ENCODE measurements around the gene ATL3. TPM values are rescaled to one million over a fixed set of nuclear protein-coding genes. Genes with fewer than 3 reads are reported as not detected.
"Not testable (repeated sequence)": the region's sequence is repeated elsewhere in the genome, so short reads cannot be mapped to it uniquely, and the experiment has no call there.

ATL3 gene
- total and polyA plus RNA-seq, 2 experiments from 2014 or later, result 3.1 to 3.8 TPM

GRCh38 chr11:63629426-63629825 is 41.8 kb downstream of the ATL3 start:
- Histone ChIP-seq H3K27me3 (no peaks in the 10 kb centered on the region), H3K4me1 (ENCODE audit: low read depth) (no peaks in the 10 kb centered on the region), H3K27ac (no peak overlapping the region), H3K9me3 (ENCODE audit: low read depth) (no peaks in the 10 kb centered on the region), H3K4me3 (no peak overlapping the region), H3K36me3 (peaks cover 19% of the 10 kb centered on the region)
- no peak for TF ChIP-seq CTCF (IDR thresholded peaks at IDR 0.05; ENCODE audit: low read depth, low read length)
- no peak for DNase-seq (ENCODE audit: low read depth in 1 of 2, low spot score in 1 of 2)

DNA sequence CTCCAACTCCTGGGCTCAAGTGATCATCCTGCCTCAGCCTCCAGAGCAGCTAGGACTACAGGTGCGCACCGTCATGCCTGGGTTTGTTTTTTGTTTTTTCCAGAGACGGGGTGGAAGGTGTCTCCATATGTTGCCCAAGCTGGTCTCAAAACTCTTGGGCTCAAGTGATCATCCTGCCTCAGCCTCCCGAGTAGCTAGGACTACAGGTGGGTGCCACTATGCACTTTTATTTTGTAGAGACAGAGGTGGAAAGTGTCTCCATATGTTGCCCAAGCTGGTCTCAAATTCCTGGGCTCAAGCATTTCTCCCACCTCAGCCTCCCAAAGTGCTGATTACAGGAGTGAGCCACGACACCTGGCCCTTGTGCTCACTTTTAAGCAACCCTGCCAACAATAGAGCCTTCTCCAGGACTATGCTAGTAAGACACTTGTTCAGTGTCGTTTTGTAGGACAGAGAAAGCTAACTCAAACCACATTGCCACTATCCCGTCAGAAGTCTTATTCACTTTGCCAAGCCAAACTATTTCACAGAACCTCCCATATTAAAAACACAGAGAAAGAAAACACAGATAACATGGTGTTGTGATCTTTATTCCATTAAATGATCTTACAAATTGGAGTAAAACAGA is 47.5 kb downstream of the ATL3 start:
- Histone ChIP-seq H3K27me3 (no peaks in the 10 kb centered on the region), H3K9me3 (ENCODE audit: low read depth) (no peaks in the 10 kb centered on the region), H3K4me1 (ENCODE audit: low read depth) (no peaks in the 10 kb centered on the region), H3K4me3 (no peak overlapping the region), H3K36me3 (no peaks in the 10 kb centered on the region), H3K27ac (no peak overlapping the region)
- no peak for TF ChIP-seq CTCF (IDR thresholded peaks at IDR 0.05; ENCODE audit: low read depth, low read length)
- no peak for DNase-seq (ENCODE audit: low read depth in 1 of 2, low spot score in 1 of 2)

GRCh38 chr11:63622323-63622722 is 48.9 kb downstream of the ATL3 start:
- TF ChIP-seq CTCF (IDR thresholded peaks at IDR 0.05; ENCODE audit: low read depth, low read length), result no peak
- no peak for DNase-seq (ENCODE audit: low read depth in 1 of 2, low spot score in 1 of 2)
- no peaks in the 10 kb centered on the region for H3K9me3 ChIP-seq (ENCODE audit: low read depth)
- H3K36me3 ChIP-seq, result no peaks in the 10 kb centered on the region
- no peak overlapping the region for H3K4me3 ChIP-seq
- H3K4me1 ChIP-seq (ENCODE audit: low read depth), result no peaks in the 10 kb centered on the region
- H3K27me3 ChIP-seq, result no peaks in the 10 kb centered on the region
- no peak overlapping the region for H3K27ac ChIP-seq

DNA sequence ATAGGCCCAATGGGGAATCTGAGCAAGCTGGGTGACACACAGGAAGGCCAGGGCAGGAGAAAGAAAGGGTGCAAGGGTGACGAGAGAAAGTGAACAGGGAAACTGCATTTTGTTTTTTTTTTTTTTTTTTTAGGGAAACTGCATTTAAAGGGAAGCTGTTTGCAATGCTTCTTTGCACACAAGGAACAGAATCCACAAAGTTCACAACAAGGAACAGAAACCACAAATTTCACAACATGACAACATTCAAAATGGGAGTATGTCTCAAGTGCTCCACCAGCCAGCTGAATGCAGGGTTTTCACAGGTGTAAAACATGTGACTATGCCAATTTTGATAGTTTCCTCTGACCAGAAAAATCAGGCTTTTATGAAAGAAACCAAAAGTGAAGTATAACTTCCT is 50.1 kb downstream of the ATL3 start:
- Histone ChIP-seq H3K27me3 (no peaks in the 10 kb centered on the region), H3K9me3 (ENCODE audit: low read depth) (no peaks in the 10 kb centered on the region), H3K36me3 (no peaks in the 10 kb centered on the region), H3K27ac (no peak overlapping the region), H3K4me1 (ENCODE audit: low read depth) (no peaks in the 10 kb centered on the region), H3K4me3 (no peak overlapping the region)
- DNase-seq (ENCODE audit: low read depth in 1 of 2, low spot score in 1 of 2), result no peak
- TF ChIP-seq CTCF (IDR thresholded peaks at IDR 0.05; ENCODE audit: low read depth, low read length), result no peak

GRCh38 chr11:63619967-63620366 is 51.2 kb downstream of the ATL3 start:
- H3K36me3 ChIP-seq, result no peaks in the 10 kb centered on the region
- H3K27ac ChIP-seq, result no peak overlapping the region
- H3K4me3 ChIP-seq, result no peak overlapping the region
- H3K27me3 ChIP-seq, result no peaks in the 10 kb centered on the region
- no peaks in the 10 kb centered on the region for H3K9me3 ChIP-seq (ENCODE audit: low read depth)
- no peak for TF ChIP-seq CTCF (IDR thresholded peaks at IDR 0.05; ENCODE audit: low read depth, low read length)
- H3K4me1 ChIP-seq (ENCODE audit: low read depth), result no peaks in the 10 kb centered on the region
- DNase-seq (ENCODE audit: low read depth in 1 of 2, low spot score in 1 of 2), result no peak

- not testable (repeated sequence) for H3K27ac ChIP-seq; H3K9me3 ChIP-seq (ENCODE audit: low read depth); H3K4me3 ChIP-seq; DNase-seq (ENCODE audit: low read depth in 1 of 2, low spot score in 1 of 2); H3K4me1 ChIP-seq (ENCODE audit: low read depth); H3K36me3 ChIP-seq
- peaks cover 15% of the 10 kb centered on the region for H3K27me3 ChIP-seq
Observed at GRCh38 chr11:63617686-63618085, 53.5 kb downstream of the ATL3 start.
